Adrenal gland (tissue), 12 donors: ENCODE data around the gene ATM. TPM values are rescaled to one million over a fixed set of nuclear protein-coding genes. Genes with fewer than 3 reads are reported as not detected.

Source experiments
- DNase-seq, 7 donors: peaks; one replicate each; pipeline ENCODE4 v3.0.0-alpha.2; 2019 to 2020
- H3K27ac ChIP-seq, 5 donors: fragments of 200-600 bp; sonication (generic) in 4 of 5; 1 replicate in 3 of 5; 2 replicates in 2 of 5; pipeline versions ENCODE4 v1.5.1 to v1.8.0; 2016 to 2020; ENCODE audit warnings: mild to moderate bottlenecking in 1 of 5
- H3K27me3 ChIP-seq: fragments of 200-600 bp; 2 replicates; pipeline ENCODE4 v1.8.0; 2021
- H3K36me3 ChIP-seq, 2 donors: fragments of 200-600 bp; replicated peaks in 1 of 2; 1 replicate in 1 of 2; 2 replicates in 1 of 2; pipeline versions ENCODE4 v1.5.1 to v1.8.0; 2018 to 2022
- H3K4me1 ChIP-seq, 2 donors: fragments of 200-600 bp; replicated peaks in 1 of 2; 1 replicate in 1 of 2; 2 replicates in 1 of 2; pipeline versions ENCODE4 v1.5.1 to v1.8.0; 2018 to 2021
- H3K4me3 ChIP-seq, 4 donors: fragments of 200-600 bp; sonication (generic) in 3 of 4; one replicate each; pipeline ENCODE4 v1.5.1; 2016 to 2018
- H3K9me3 ChIP-seq, 3 donors: fragments of 200-600 bp; sonication (generic) in 1 of 3; replicated peaks in 1 of 3; 1 replicate in 2 of 3; 2 replicates in 1 of 3; pipeline versions ENCODE4 v1.5.1 to v1.8.0; 2016 to 2021
- POLR2A ChIP-seq, 2 donors: fragments of 450-650 bp; IDR thresholded peaks; one replicate each; pipeline ENCODE4 v1.6.1; 2017; ENCODE audit warnings: antibody characterized with exemption in 2 of 2, mild to moderate bottlenecking in 2 of 2, moderate library complexity in 1 of 2
- WGBS, 4 donors: extraction: QIAGEN DNeasy Blood & Tissue Kit in 2 of 4; methylation state at CpG; one replicate each; pipeline versions ENCODE4 v1.1.5 to v1.1.7; 2013 to 2017; 5-methylcytosine and 5-hydroxymethylcytosine counted together
- intact Hi-C, 2 donors: fragments of 100-400 bp; cut with DNase I; formaldehyde crosslinking; loops; one replicate each; pipeline versions ENCODE4 v1.14.1 to v1.15.0; 2022 to 2023
- polyA plus RNA-seq, 3 donors: library from polyadenylated mRNA; stranded (reverse); fragments of 200-250 nt in 2 of 3; fragments of 350-450 nt in 1 of 3; fragmentation: Illumina TruSeq in 1 of 3; extraction: RNeasy Lipid Tissue Mini Kit (QIAGEN cat#74804) in 1 of 3; gene quantifications; one replicate each; pipeline ENCODE4 v1.2.3, GENCODE V29; 2013 to 2014
- total RNA-seq, 9 donors: library from RNA; depleted of rRNA in 4 of 9; stranded (reverse); fragments of >200 nt in 4 of 9; fragments of 120-200 nt in 1 of 9; fragmentation: NEBNext Ultra II Directional in 1 of 9; extraction: Animal tissue kit (Norgen Biotek cat#: 25700) in 1 of 9; gene quantifications; one replicate each; pipeline versions ENCODE4 v1.1.0 to v1.2.4, GENCODE V29; 2013 to 2023
- TF ChIP-seq, protein P1 (sequence below), 6 experiments: fragments of 450-650 bp in 4 of 6; fragments of 200-600 bp in 2 of 6; sonication (generic) in 1 of 6; IDR thresholded peaks; 1 replicate in 5 of 6; 2 replicates in 1 of 6; pipeline versions ENCODE4 v1.5.1 to v1.8.0; 2016 to 2021; ENCODE audit warnings: antibody characterized with exemption in 6 of 6, mild to moderate bottlenecking in 2 of 6, moderate library complexity in 1 of 6
- donor health status: healthy with polysubstance abuse.
- donor health status: Bipolar disorder and iron deficiency.
- donor health status: DM: yes; HTN: yes; CAD: no.
- donor health status: DM: no; HTN: no; CAD: no.
- donor health status: DM: no; HTN: no; CAD: no.
- donor health status: DM: yes; HTN: yes; CAD: no.

ATM gene
- total and polyA plus RNA-seq, 12 donors: 19.9 to 127 (median 66.8) TPM

- no peak overlapping the region for H3K27ac ChIP-seq
- no peaks in the 10 kb centered on the region for H3K27me3 ChIP-seq
- H3K36me3 ChIP-seq: peaks cover 0 to 16% of the 10 kb centered on the region in 2 donors
- H3K4me3 ChIP-seq: no peak overlapping the region
- intact Hi-C loops: no loop called here
- 75 to 90% (median 87%) methylated on average over 2 to 8 of the region's 8 CpGs for WGBS, 4 donors
- no peak for DNase-seq
- no peak for TF ChIP-seq POLR2A (IDR thresholded peaks at IDR 0.05)
- TF ChIP-seq, protein P1, sequence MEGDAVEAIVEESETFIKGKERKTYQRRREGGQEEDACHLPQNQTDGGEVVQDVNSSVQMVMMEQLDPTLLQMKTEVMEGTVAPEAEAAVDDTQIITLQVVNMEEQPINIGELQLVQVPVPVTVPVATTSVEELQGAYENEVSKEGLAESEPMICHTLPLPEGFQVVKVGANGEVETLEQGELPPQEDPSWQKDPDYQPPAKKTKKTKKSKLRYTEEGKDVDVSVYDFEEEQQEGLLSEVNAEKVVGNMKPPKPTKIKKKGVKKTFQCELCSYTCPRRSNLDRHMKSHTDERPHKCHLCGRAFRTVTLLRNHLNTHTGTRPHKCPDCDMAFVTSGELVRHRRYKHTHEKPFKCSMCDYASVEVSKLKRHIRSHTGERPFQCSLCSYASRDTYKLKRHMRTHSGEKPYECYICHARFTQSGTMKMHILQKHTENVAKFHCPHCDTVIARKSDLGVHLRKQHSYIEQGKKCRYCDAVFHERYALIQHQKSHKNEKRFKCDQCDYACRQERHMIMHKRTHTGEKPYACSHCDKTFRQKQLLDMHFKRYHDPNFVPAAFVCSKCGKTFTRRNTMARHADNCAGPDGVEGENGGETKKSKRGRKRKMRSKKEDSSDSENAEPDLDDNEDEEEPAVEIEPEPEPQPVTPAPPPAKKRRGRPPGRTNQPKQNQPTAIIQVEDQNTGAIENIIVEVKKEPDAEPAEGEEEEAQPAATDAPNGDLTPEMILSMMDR (IDR thresholded peaks at IDR 0.05): no peak
- no peaks in the 10 kb centered on the region for H3K4me1 ChIP-seq
- no peaks in the 10 kb centered on the region for H3K9me3 ChIP-seq
Measured at GRCh38 chr11:108206969-108207682, 15.7 kb upstream of the ATM start.

DNA sequence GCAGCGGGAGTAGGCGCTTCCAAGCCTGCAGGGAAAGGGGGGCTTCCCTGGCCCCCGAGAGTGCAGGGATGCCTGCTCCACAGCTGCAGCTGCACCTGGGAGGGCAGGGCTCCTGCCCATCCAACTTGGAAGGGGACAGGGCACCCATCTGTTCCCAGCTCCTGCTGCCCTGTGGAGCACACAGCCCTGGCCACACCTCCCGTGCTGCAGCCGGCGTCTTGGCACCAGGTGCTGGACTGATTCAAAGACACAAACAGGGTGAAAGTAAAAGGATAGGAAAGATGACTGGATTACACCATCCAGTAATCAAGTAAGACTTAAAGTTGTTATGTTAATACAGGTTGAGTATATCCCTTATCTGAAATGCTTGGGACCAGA, 15.2 kb upstream of the ATM start:
- no peak for TF ChIP-seq POLR2A (IDR thresholded peaks at IDR 0.05)
- TF ChIP-seq, protein P1 (IDR thresholded peaks at IDR 0.05): no peak
- intact Hi-C loops: no loop called here
- H3K36me3 ChIP-seq: peaks cover 0 to 16% of the 10 kb centered on the region in 2 donors
- H3K4me3 ChIP-seq: no peak overlapping the region
- H3K9me3 ChIP-seq: no peaks in the 10 kb centered on the region
- WGBS, 4 donors: 97 to 98% (median 98%) methylated on average over 5 to 6 of the region's 6 CpGs; no CpG with 5 or more reads in 1 of the 4 donors
- H3K27ac ChIP-seq: no peak overlapping the region
- no peaks in the 10 kb centered on the region for H3K4me1 ChIP-seq
- H3K27me3 ChIP-seq: no peaks in the 10 kb centered on the region
- DNase-seq: no peak

DNA sequence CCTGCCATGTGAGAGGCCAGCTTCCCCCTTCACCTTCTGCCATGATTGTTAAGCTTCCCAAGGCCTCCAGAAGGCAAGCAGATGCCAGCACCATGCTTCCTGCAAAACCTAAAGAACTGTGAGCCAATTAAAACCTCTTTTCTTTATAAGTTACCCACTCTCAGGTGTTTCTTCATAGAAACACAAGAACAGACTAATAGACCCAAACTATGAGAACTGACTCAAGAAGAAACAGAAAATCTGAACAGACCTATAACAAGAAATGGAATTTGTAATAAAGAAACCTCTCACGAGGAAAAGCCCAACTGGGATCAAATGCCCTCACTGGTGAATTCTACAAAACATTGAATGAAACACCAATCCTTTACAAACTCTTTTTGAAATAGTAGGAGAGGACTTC, 12.4 kb upstream of the ATM start:
- Histone ChIP-seq H3K27me3 (no peaks in the 10 kb centered on the region), H3K36me3 (peaks cover 0 to 16% of the 10 kb centered on the region in 2 donors), H3K27ac (no peak overlapping the region), H3K9me3 (no peaks in the 10 kb centered on the region), H3K4me1 (no peaks in the 10 kb centered on the region), H3K4me3 (no peak overlapping the region)
- intact Hi-C loops: no loop called here
- TF ChIP-seq POLR2A (IDR thresholded peaks at IDR 0.05): no peak
- TF ChIP-seq, protein P1 (IDR thresholded peaks at IDR 0.05): no peak
- DNase-seq: no peak
- WGBS, 4 donors: 94 to 100% (median 98%) methylated on average over 1 of the region's 1 CpG

DNA sequence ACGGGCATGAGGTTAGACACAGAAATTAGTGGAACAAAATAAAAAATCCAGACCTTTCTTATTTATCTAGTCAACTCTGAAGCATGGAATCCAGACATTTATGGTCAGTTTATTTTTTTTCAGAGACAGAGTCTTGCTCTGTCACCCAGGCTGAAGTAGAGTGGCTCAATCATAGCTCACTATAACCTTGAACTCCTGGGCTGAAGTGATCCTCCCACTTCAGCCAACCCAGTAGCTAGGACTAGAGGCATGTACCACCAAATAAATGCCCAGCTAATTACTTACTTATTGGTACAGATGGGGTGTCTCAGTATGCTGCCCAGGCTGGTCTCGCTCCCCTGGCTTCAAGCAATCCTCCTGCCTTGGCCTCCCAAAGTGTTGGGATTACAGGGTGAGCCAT, 9.1 kb upstream of the ATM start:
- 49 to 75% (median 73%) methylated on average over 2 of the region's 2 CpGs for WGBS, 4 donors

More for the DNA sequence above, 9.1 kb upstream of the ATM start:
- no peak for TF ChIP-seq POLR2A (IDR thresholded peaks at IDR 0.05)
- TF ChIP-seq, protein P1 (IDR thresholded peaks at IDR 0.05): no peak
- Histone ChIP-seq H3K9me3 (no peaks in the 10 kb centered on the region), H3K36me3 (peaks cover 0 to 5% of the 10 kb centered on the region in 2 donors), H3K4me3 (no peak overlapping the region), H3K4me1 (peaks cover 0 to 5% of the 10 kb centered on the region in 2 donors), H3K27ac (peak overlapping the region in 1 of 5 donors; percentile 23), H3K27me3 (no peaks in the 10 kb centered on the region)
- intact Hi-C loops: no loop called here
- DNase-seq: no peak
